Transverse colon (tissue), 4 donors: ENCODE data around the gene C19orf25.

Experiments
- CTCF ChIP-seq, 5 experiments: fragments of 200-600 bp in 3 of 5; fragments of 450-650 bp in 2 of 5; sonication (generic) in 3 of 5; IDR thresholded peaks; 1 replicate in 2 of 5; 2 replicates in 3 of 5; pipeline ENCODE4 v1.5.1; 2016 to 2017; ENCODE audit warnings: antibody characterized with exemption in 5 of 5, inconsistent platforms in 3 of 5, mild to moderate bottlenecking in 2 of 5, moderate library complexity in 1 of 5
- EP300 ChIP-seq: sonication (generic); formaldehyde crosslinking; IDR thresholded peaks from one replicate; pipeline ENCODE4 v1.6.1; 2017; ENCODE audit warnings: antibody characterized with exemption, low read depth
- POLR2AphosphoS5 ChIP-seq, 3 donors: sonication (generic); formaldehyde crosslinking; IDR thresholded peaks; one replicate each; pipeline ENCODE4 v1.6.1; 2016; ENCODE audit warnings: antibody characterized with exemption in 3 of 3

DNA sequence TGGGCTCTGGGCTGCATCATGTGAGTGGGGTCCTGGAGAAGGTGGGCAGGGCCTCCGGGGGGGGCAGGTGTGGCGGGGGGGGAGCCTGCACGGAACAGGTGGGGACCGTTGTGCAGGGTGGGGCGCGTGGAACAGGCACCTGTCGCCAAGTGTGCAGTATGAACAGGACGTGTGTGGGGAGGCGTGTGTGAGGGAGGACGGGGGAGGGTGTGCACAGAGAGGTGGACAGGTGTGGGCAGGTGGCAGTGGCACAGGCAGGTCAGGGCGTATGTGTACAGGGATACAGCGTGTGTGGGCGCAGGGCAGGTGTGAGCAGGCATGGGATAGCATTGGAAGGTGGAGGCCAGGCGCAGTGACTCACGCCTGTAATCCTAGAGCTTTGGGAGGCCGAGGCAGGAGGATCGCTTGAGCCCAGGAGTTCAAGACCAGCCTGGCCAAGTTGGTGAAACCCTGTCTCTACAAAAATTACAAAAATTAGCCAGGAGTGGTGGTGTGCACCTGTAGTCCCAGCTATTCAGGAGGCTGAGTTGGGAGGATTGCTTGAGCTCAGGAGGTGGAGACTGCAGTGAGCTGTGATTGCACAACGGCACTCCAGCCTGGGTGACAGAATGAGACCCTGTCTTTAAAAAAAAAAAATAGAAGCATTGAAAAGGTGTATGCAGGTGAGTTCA is 48.1 kb upstream of the C19orf25 start:
- TF ChIP-seq POLR2AphosphoS5 (IDR thresholded peaks at IDR 0.05) (no peak), CTCF (IDR thresholded peaks at IDR 0.05) (no peak), EP300 (no peak)
